Loucy (cell line): Measurements from ENCODE around the gene C16orf90.
"Not testable (repeated sequence)": the region's sequence is repeated elsewhere in the genome, so short reads cannot be mapped to it uniquely, and the experiment has no call there.

Experiments used
- H2AFZ ChIP-seq: fragments of 200-600 bp; sonication (generic); 2 replicates; pipeline ENCODE4 v1.6.0; 2016; ENCODE audit warnings: antibody characterized with exemption, mild to moderate bottlenecking, low read length, moderate library complexity
- H3F3A ChIP-seq: fragments of 200-600 bp; 2 replicates; pipeline ENCODE4 v1.6.0; 2016; ENCODE audit warnings: antibody characterized with exemption, low read depth, mild to moderate bottlenecking
- H3K27me3 ChIP-seq: fragments of 200-600 bp; sonication (generic); 2 replicates; pipeline ENCODE4 v1.6.1; 2014; ENCODE audit warnings: low read length, mild to moderate bottlenecking; ENCODE audit not compliant: insufficient read depth, poor library complexity, severe bottlenecking
- H3K36me3 ChIP-seq: fragments of 200-600 bp; sonication (generic); 2 replicates; pipeline ENCODE4 v1.6.1; 2016; ENCODE audit warnings: low read length; ENCODE audit not compliant: insufficient read depth
- H3K4me1 ChIP-seq: fragments of 200-600 bp; sonication (generic); 2 replicates; pipeline ENCODE4 v1.5.1; 2014; ENCODE audit warnings: low read length, mild to moderate bottlenecking; ENCODE audit not compliant: insufficient read depth, poor library complexity, severe bottlenecking
- H3K4me2 ChIP-seq: fragments of 200-600 bp; sonication (generic); 2 replicates; pipeline ENCODE4 v1.6.0; 2014; ENCODE audit warnings: antibody characterized with exemption, low read length, low read depth, mild to moderate bottlenecking; ENCODE audit not compliant: poor library complexity, severe bottlenecking
- H3K4me3 ChIP-seq: fragments of 200-600 bp; sonication (generic); 2 replicates; pipeline ENCODE4 v1.5.1; 2014; ENCODE audit warnings: low read length, mild to moderate bottlenecking, mixed read lengths; ENCODE audit not compliant: poor library complexity, severe bottlenecking
- H3K79me2 ChIP-seq: fragments of 200-600 bp; sonication (generic); 2 replicates; pipeline ENCODE4 v1.6.1; 2014; ENCODE audit warnings: low read length; ENCODE audit not compliant: insufficient read depth
- H3K9ac ChIP-seq: fragments of 200-600 bp; sonication (generic); 2 replicates; pipeline ENCODE4 v1.6.0; 2014; ENCODE audit warnings: mild to moderate bottlenecking, low read depth, low read length, moderate library complexity; ENCODE audit not compliant: poor library complexity, severe bottlenecking
- H3K9me2 ChIP-seq: fragments of 200-600 bp; sonication (generic); replicated peaks from 2 replicates; pipeline ENCODE4 v1.6.1; 2016; ENCODE audit warnings: low read depth, low read length, mixed read lengths
- H3K9me3 ChIP-seq: fragments of 200-600 bp; sonication (generic); 2 replicates; pipeline ENCODE4 v1.6.1; 2014; ENCODE audit warnings: mild to moderate bottlenecking, antibody characterized with exemption, low read length, low read depth; ENCODE audit not compliant: insufficient read depth
- H4K20me1 ChIP-seq: fragments of 200-600 bp; sonication (generic); 2 replicates; pipeline ENCODE4 v1.6.0; 2014; ENCODE audit warnings: antibody characterized with exemption, low read length, mild to moderate bottlenecking; ENCODE audit not compliant: insufficient read depth, poor library complexity, severe bottlenecking
- CTCF ChIP-seq: fragments of 200-600 bp; sonication (generic); conservative IDR thresholded peaks from 2 replicates; pipeline ENCODE4 v1.5.1; 2014; ENCODE audit warnings: mild to moderate bottlenecking, antibody characterized with exemption, low read length
- EZH2phosphoT487 ChIP-seq: fragments of 200-600 bp; IDR thresholded peaks from 2 replicates; pipeline ENCODE4 v1.6.1; 2018; ENCODE audit warnings: antibody characterized with exemption, mild to moderate bottlenecking, moderate library complexity, borderline replicate concordance

C16orf90 gene

GRCh38 chr16:3474136-3474779 lies 21.0 kb downstream of the C16orf90 start:
- Histone ChIP-seq H3K9ac (no peak overlapping the region), H3K36me3 (peaks cover under 1% of the 10 kb centered on the region; the same call in 1 of the 2 replicates), H3F3A (no peaks in the 10 kb centered on the region), H3K9me3 (no peaks in the 10 kb centered on the region), H3K27me3 (no peaks in the 10 kb centered on the region), H3K79me2 (peaks cover 28% of the 10 kb centered on the region; the same call in 1 of the 2 replicates), H4K20me1 (no peaks in the 10 kb centered on the region), H3K9me2 (no peaks in the 10 kb centered on the region), H3K4me3 (no peak overlapping the region), H3K4me2 (no peak overlapping the region), H3K4me1 (no peaks in the 10 kb centered on the region), H2AFZ (no peak overlapping the region)
- TF ChIP-seq EZH2phosphoT487 (no peak), CTCF (no peak)

- peaks cover 32% of the 10 kb centered on the region; the same call in 1 of the 2 replicates for H3K79me2 ChIP-seq
- not testable (repeated sequence) for H3K9ac ChIP-seq
Observed at GRCh38 chr16:3473596-3473943, 21.7 kb downstream of the C16orf90 start.

GRCh38 chr16:3472878-3473595 lies 22.3 kb downstream of the C16orf90 start:
- Histone ChIP-seq H3K4me3 (no peak overlapping the region), H3K79me2 (peaks cover 35% of the 10 kb centered on the region; the same call in 1 of the 2 replicates), H3K27me3 (no peaks in the 10 kb centered on the region), H3K36me3 (no peaks in the 10 kb centered on the region), H3K9ac (no peak overlapping the region), H3K4me1 (no peaks in the 10 kb centered on the region), H3K9me3 (no peaks in the 10 kb centered on the region), H4K20me1 (no peaks in the 10 kb centered on the region), H3K4me2 (no peak overlapping the region), H3F3A (no peaks in the 10 kb centered on the region), H2AFZ (no peak overlapping the region), H3K9me2 (no peaks in the 10 kb centered on the region)
- TF ChIP-seq CTCF (no peak), EZH2phosphoT487 (no peak)

More at GRCh38 chr16:3473596-3473943, 21.7 kb downstream of the C16orf90 start:
- not testable (repeated sequence) for H3K9me2 ChIP-seq, H4K20me1 ChIP-seq, H3K27me3 ChIP-seq, H3K36me3 ChIP-seq, H3F3A ChIP-seq, H2AFZ ChIP-seq, H3K4me3 ChIP-seq, H3K4me1 ChIP-seq, H3K9me3 ChIP-seq, H3K4me2 ChIP-seq
